ENCODE measurements around the gene CFAP77.

Gene CFAP77

GRCh38 chr9:132507670-132508469 lies 97.9 kb downstream of the CFAP77 start:
- no peak overlapping the region for H3K14ac ChIP-seq (ENCODE audit: low read length in 2 of 2)
- no peaks in the 10 kb centered on the region for H3K79me1 ChIP-seq (replicated peaks; ENCODE audit: low read length, poor library complexity, severe bottlenecking)
- no peak overlapping the region for H3K23ac ChIP-seq (ENCODE audit: low read length in 2 of 2)
- H4K91ac ChIP-seq (ENCODE audit: low read length), result no peak overlapping the region
- no peaks in the 10 kb centered on the region for H3K9me3 ChIP-seq (ENCODE audit: control insufficient read depth, low read length)
- H2BK12ac ChIP-seq (ENCODE audit: low read length in 2 of 2), result no peak overlapping the region
- H3K27ac ChIP-seq (ENCODE audit: low read length, poor library complexity, severe bottlenecking), result no peak overlapping the region
- peaks cover 50 to 74% of the 10 kb centered on the region in 2 experiments for H3K27me3 ChIP-seq (ENCODE audit: control insufficient read depth in 1 of 2, insufficient read depth in 1 of 2, low read length in 2 of 2)
- no peak overlapping the region for H2AK5ac ChIP-seq (ENCODE audit: low read length, severe bottlenecking)
- H3K9ac ChIP-seq (ENCODE audit: low read length), result no peak overlapping the region
- no peak overlapping the region for H2BK15ac ChIP-seq (ENCODE audit: low read depth, poor library complexity, severe bottlenecking)
- H3K4me1 ChIP-seq (ENCODE audit: control insufficient read depth, insufficient read depth, low read depth, low read length), result peaks cover 4% of the 10 kb centered on the region
- peak; percentile 69 for DNase-seq
- no peak overlapping the region for H4K8ac ChIP-seq (ENCODE audit: low read length)
- H3K36me3 ChIP-seq (ENCODE audit: control insufficient read depth in 1 of 2, insufficient read depth in 2 of 2, low read depth in 1 of 2, low read length in 2 of 2), result no peaks in the 10 kb centered on the region
- no peak overlapping the region for H3K4me2 ChIP-seq (ENCODE audit: low read length, poor library complexity, severe bottlenecking)
- WGBS, result 50% methylated on average over 24 of the region's 24 CpGs
- no peak overlapping the region for H2BK5ac ChIP-seq (ENCODE audit: low read depth, low read length, poor library complexity, severe bottlenecking)
- H2BK120ac ChIP-seq (ENCODE audit: low read depth, low read length), result no peak overlapping the region
- no peak overlapping the region for H2AFZ ChIP-seq (ENCODE audit: low read depth, low read length)
- H3K4ac ChIP-seq (ENCODE audit: low read depth in 1 of 2, low read length in 2 of 2), result no peak overlapping the region
- no peak overlapping the region for H3K4me3 ChIP-seq (ENCODE audit: insufficient read depth in 1 of 2, low read depth in 1 of 2, low read length in 2 of 2)
- H3K18ac ChIP-seq (ENCODE audit: low read depth in 1 of 2, low read length in 2 of 2), result no peak overlapping the region

- Histone ChIP-seq H3K18ac (ENCODE audit: low read depth in 1 of 2, low read length in 2 of 2) (no peak overlapping the region), H2BK120ac (ENCODE audit: low read depth, low read length) (no peak overlapping the region), H2BK12ac (ENCODE audit: low read length in 2 of 2) (no peak overlapping the region), H3K9ac (ENCODE audit: low read length) (peak overlapping the region; percentile 48), H3K4ac (ENCODE audit: low read depth in 1 of 2, low read length in 2 of 2) (no peak overlapping the region), H3K27me3 (ENCODE audit: control insufficient read depth in 1 of 2, insufficient read depth in 1 of 2, low read length in 2 of 2) (peaks cover 45 to 74% of the 10 kb centered on the region in 2 experiments), H2BK5ac (ENCODE audit: low read depth, low read length, poor library complexity, severe bottlenecking) (no peak overlapping the region), H2AFZ (ENCODE audit: low read depth, low read length) (no peak overlapping the region), H3K4me1 (ENCODE audit: control insufficient read depth, insufficient read depth, low read depth, low read length) (peaks cover 4% of the 10 kb centered on the region), H3K4me2 (ENCODE audit: low read length, poor library complexity, severe bottlenecking) (no peak overlapping the region), H3K27ac (ENCODE audit: low read length, poor library complexity, severe bottlenecking) (no peak overlapping the region), H3K79me1 (replicated peaks; ENCODE audit: low read length, poor library complexity, severe bottlenecking) (no peaks in the 10 kb centered on the region), H3K14ac (ENCODE audit: low read length in 2 of 2) (no peak overlapping the region), H3K23ac (ENCODE audit: low read length in 2 of 2) (peak overlapping the region in 1 of 2 experiments; percentile 5), H2BK15ac (ENCODE audit: low read depth, poor library complexity, severe bottlenecking) (no peak overlapping the region), H4K8ac (ENCODE audit: low read length) (no peak overlapping the region), H3K4me3 (ENCODE audit: insufficient read depth in 1 of 2, low read depth in 1 of 2, low read length in 2 of 2) (peak overlapping the region; percentile 2 to 19), H2AK5ac (ENCODE audit: low read length, severe bottlenecking) (no peak overlapping the region), H3K36me3 (ENCODE audit: control insufficient read depth in 1 of 2, insufficient read depth in 2 of 2, low read depth in 1 of 2, low read length in 2 of 2) (no peaks in the 10 kb centered on the region), H4K91ac (ENCODE audit: low read length) (no peak overlapping the region), H3K9me3 (ENCODE audit: control insufficient read depth, low read length) (no peaks in the 10 kb centered on the region)
- DNase-seq, result no peak
- 83% methylated on average over 40 of the region's 40 CpGs for WGBS
Observed at GRCh38 chr9:132509928-132510874, 100.2 kb downstream of the CFAP77 start.

GRCh38 chr9:132511191-132511999 lies 101.4 kb downstream of the CFAP77 start:
- no peak overlapping the region for H3K4ac ChIP-seq (ENCODE audit: low read depth in 1 of 2, low read length in 2 of 2)
- H2BK12ac ChIP-seq (ENCODE audit: low read length in 2 of 2), result no peak overlapping the region
- H3K23ac ChIP-seq (ENCODE audit: low read length in 2 of 2), result no peak overlapping the region
- no peak overlapping the region for H3K4me2 ChIP-seq (ENCODE audit: low read length, poor library complexity, severe bottlenecking)
- no peak overlapping the region for H2AK5ac ChIP-seq (ENCODE audit: low read length, severe bottlenecking)
- no peak for DNase-seq
- no peak overlapping the region for H3K14ac ChIP-seq (ENCODE audit: low read length in 2 of 2)
- H2BK15ac ChIP-seq (ENCODE audit: low read depth, poor library complexity, severe bottlenecking), result no peak overlapping the region
- whole genome bisulfite sequencing, result 90% methylated on average over 25 of the region's 25 CpGs
- H2AFZ ChIP-seq (ENCODE audit: low read depth, low read length), result no peak overlapping the region
- H2BK120ac ChIP-seq (ENCODE audit: low read depth, low read length), result no peak overlapping the region
- H3K27me3 ChIP-seq (ENCODE audit: control insufficient read depth in 1 of 2, insufficient read depth in 1 of 2, low read length in 2 of 2), result peaks cover 33 to 71% of the 10 kb centered on the region in 2 experiments
- H3K4me1 ChIP-seq (ENCODE audit: control insufficient read depth, insufficient read depth, low read depth, low read length), result peaks cover 4% of the 10 kb centered on the region
- no peaks in the 10 kb centered on the region for H3K9me3 ChIP-seq (ENCODE audit: control insufficient read depth, low read length)
- H4K8ac ChIP-seq (ENCODE audit: low read length), result no peak overlapping the region
- no peak overlapping the region for H3K18ac ChIP-seq (ENCODE audit: low read depth in 1 of 2, low read length in 2 of 2)
- H3K79me1 ChIP-seq (replicated peaks; ENCODE audit: low read length, poor library complexity, severe bottlenecking), result no peaks in the 10 kb centered on the region
- H3K9ac ChIP-seq (ENCODE audit: low read length), result no peak overlapping the region
- H4K91ac ChIP-seq (ENCODE audit: low read length), result no peak overlapping the region
- no peak overlapping the region for H3K4me3 ChIP-seq (ENCODE audit: insufficient read depth in 1 of 2, low read depth in 1 of 2, low read length in 2 of 2)
- H3K27ac ChIP-seq (ENCODE audit: low read length, poor library complexity, severe bottlenecking), result no peak overlapping the region
- H2BK5ac ChIP-seq (ENCODE audit: low read depth, low read length, poor library complexity, severe bottlenecking), result no peak overlapping the region
- no peaks in the 10 kb centered on the region for H3K36me3 ChIP-seq (ENCODE audit: control insufficient read depth in 1 of 2, insufficient read depth in 2 of 2, low read depth in 1 of 2, low read length in 2 of 2)
